GM12875 (cell line): ENCODE measurements around the gene AK2.

ENCODE experiments used
- H3K4me3 ChIP-seq: one replicate; pipeline ENCODE4 v1.5.1; 2011; ENCODE audit warnings: low read depth, low read length, control low read depth
- TF ChIP-seq, protein P1 (sequence below): IDR thresholded peaks from 2 replicates; pipeline ENCODE4 v1.5.1; 2011; ENCODE audit warnings: low read depth, mild to moderate bottlenecking, control low read depth, inconsistent platforms, low read length, moderate library complexity, borderline replicate concordance; ENCODE audit not compliant: insufficient read depth

The AK2 gene

DNA sequence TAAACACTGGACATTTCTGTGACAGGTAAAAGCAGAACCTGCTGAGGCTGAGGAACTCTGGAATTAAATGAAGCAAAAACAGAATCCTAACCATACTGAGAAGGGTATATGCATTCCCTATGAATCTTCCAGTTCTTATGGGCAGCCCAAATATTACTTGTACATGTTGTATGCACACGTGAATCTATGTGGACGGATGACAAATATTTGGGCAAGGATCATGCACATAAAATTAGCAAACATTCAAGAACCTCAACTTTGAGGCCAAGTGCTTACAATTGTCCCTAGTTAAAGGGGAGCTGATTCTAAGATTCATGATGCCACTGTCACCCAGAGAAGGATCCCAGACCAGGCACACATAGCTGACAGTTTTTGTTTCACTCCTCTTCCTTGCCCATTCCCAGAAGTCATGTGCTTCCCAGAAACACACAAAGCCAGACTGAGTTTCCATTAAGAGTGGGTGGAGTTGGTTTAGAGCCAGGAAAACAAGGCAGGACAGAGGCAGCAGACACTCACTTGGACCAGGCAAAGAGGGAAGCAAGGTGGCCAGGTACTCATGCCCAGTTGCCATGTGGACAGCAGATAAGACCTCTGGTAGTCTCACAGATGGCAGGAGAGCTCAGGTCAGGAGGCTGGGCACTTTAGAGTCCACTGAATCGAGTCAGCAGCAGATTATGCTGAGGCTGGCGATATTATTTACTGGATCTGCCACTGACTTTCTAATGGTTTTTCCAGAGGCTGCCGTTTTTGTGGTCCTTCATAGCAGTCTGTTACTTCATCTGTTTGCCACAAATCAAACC lies 25.6 kb downstream of the AK2 start:
- TF ChIP-seq, protein P1, sequence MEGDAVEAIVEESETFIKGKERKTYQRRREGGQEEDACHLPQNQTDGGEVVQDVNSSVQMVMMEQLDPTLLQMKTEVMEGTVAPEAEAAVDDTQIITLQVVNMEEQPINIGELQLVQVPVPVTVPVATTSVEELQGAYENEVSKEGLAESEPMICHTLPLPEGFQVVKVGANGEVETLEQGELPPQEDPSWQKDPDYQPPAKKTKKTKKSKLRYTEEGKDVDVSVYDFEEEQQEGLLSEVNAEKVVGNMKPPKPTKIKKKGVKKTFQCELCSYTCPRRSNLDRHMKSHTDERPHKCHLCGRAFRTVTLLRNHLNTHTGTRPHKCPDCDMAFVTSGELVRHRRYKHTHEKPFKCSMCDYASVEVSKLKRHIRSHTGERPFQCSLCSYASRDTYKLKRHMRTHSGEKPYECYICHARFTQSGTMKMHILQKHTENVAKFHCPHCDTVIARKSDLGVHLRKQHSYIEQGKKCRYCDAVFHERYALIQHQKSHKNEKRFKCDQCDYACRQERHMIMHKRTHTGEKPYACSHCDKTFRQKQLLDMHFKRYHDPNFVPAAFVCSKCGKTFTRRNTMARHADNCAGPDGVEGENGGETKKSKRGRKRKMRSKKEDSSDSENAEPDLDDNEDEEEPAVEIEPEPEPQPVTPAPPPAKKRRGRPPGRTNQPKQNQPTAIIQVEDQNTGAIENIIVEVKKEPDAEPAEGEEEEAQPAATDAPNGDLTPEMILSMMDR: no peak

DNA sequence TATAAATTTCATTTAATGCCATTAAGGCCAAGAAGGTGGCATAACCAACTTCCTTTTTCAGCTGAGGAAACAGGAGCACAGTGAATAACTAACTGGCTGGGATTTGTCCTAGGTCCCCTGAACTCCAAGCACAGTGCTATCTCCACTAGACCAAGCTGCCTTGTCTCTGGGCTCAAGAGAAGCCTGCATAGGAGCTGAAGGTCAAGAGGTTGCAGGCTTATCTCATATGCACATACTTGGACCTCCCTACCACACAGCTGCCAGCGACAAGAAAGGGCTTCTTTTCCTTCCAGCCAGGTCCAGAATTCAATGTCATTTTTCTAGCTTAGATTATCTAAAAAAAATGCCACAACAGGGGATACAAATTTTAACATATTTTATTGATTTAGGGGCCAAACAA lies 27.1 kb downstream of the AK2 start:
- H3K4me3 ChIP-seq: no peak overlapping the region
- TF ChIP-seq, protein P1: no peak

More for the DNA sequence above, 25.6 kb downstream of the AK2 start:
- H3K4me3 ChIP-seq: no peak overlapping the region

DNA sequence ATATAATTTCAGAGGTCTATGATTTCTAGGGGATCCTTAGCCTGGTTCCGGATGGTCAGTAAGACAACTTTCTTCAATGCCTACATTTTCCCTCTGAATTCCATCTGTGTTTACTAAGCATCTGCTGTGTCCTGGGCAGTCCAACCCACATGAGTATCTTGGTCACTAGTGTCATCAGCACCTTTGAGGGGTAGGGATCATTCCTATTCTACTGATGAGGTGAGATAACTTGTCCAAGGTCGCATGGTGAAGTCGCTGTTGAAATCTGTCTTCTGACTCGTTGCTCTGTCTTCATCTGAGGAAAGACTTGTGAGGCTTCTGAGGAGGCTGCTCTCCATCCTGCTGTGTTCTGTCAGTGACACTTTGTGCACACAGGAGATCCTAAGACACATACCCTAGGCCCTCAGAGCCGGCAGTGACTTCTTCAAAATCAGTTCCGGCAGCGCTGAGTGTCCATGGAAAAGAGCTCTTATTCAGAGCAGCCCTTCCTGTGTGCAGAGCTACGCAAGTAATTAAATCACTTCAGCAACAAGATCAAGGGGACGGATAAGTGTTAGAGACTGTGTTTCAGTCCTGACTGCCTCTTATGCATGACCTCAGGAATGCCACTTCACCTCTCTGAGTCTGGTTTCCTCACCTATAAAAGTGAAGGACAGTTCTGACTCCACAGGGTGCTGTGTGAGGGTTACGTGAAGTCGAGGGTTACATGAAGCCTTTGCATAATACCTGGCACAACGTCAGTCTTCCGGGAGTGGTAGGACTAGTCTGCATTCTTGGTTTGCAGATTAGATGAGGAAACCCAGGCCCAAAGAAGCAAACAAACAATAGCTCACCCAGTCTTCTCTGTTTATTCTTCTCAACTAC lies 28.4 kb downstream of the AK2 start:
- TF ChIP-seq, protein P1: no peak
- no peak overlapping the region for H3K4me3 ChIP-seq

DNA sequence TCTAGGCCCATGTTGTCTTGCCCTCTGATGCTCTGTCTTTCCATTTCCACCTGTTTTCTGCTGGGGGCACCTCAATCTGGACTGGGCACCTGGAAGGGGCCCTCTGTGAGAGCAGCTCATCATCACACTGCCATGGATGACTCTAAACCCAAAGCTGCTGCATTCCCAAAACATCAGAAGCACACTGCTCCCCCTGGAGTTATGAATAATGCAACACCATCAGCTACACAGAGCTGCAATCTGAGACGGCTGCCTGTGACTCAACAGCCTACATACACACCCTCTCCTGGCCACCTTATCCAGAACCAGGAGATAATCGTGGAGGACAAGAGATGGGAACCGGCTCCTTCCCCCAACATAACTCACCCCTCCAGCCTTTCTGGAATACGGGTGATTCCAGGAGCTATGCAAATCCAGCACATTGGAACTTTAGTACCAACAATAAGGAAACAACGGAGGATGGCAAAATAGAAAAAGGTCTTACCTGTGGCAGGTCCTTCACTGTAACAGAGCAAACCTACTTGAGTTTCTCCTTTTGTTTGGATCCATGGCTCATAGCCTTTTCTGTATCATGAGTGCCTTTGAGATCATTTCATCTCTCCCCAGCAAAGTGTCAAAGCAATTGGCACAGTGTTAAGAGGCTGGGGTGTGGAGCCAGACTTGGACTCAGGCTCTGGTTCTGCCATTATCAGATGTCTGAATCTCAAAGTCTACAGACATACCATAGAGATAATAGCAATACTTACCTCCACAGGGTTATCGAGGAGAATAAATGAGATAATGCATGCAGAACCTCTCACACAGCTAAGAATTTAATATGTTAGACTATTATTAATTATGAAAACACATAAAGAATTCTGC lies 29.3 kb downstream of the AK2 start:
- H3K4me3 ChIP-seq: no peak overlapping the region
- TF ChIP-seq, protein P1: 0 out of 2 replicates have a peak, but pooled peaks have one; percentile 7

DNA sequence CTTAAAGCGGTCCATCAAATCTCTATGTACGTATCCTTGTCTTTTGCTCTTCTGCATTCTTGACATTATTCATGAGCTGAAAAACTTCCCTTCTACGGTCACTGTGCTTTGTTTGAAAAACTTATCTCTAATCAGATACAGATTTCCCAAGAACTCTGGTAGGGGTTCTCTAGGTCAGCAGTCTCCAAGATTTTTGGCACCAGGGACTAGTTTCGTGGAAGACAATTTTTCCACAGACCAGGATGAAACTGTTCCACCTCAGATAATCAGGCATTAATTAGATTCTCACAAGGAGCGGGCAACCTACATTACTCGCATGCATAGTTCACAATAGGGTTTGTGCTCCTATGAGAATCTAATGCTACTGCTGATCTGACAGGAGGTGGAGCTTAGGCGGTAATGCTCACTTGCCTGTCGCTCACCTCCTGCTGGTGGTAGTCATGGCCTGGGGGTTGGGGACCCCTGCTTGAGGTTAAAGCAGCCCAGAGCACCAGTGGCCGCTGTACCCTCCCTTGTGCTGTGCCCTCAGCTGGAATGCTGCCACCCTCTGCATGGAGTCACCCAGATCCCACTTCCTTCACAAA lies 30.8 kb downstream of the AK2 start:
- no peak overlapping the region for H3K4me3 ChIP-seq

More for the DNA sequence above, 30.8 kb downstream of the AK2 start:
- TF ChIP-seq, protein P1: no peak
